Spinal cord (tissue), 10 donors: ENCODE data around the gene SCAMP4. TPM values are rescaled to one million over a fixed set of nuclear protein-coding genes. Genes with fewer than 3 reads are reported as not detected.

Experiments used
- DNase-seq, 6 donors: peaks; one replicate each; pipeline versions ENCODE4 v3.0.0 to v3.0.0-alpha.2; 2013 to 2015; ENCODE audit warnings: low spot score in 6 of 6, low read depth in 4 of 6
- H3K27ac ChIP-seq: one replicate; pipeline ENCODE4 v1.5.1; 2013; ENCODE audit warnings: low read depth, low read length, control low read depth
- H3K27me3 ChIP-seq: one replicate; pipeline ENCODE4 v1.6.1; 2013; ENCODE audit warnings: low read length; ENCODE audit not compliant: control insufficient read depth, insufficient read depth
- H3K36me3 ChIP-seq: one replicate; pipeline ENCODE4 v1.6.1; 2013; ENCODE audit warnings: low read length; ENCODE audit not compliant: control insufficient read depth, insufficient read depth
- H3K4me1 ChIP-seq: one replicate; pipeline ENCODE4 v1.6.1; 2013; ENCODE audit warnings: low read length; ENCODE audit not compliant: control insufficient read depth, insufficient read depth
- H3K4me3 ChIP-seq: one replicate; pipeline ENCODE4 v1.5.1; 2013; ENCODE audit warnings: low read depth, low read length, control low read depth
- H3K9me3 ChIP-seq: one replicate; pipeline ENCODE4 v1.6.1; 2013; ENCODE audit warnings: low read length; ENCODE audit not compliant: control insufficient read depth, insufficient read depth
- WGBS: methylation state at CpG from one replicate; pipeline ENCODE4 v1.1.5; 2013; ENCODE audit warnings: missing lambda C conversion rate; ENCODE audit not compliant: insufficient coverage; 5-methylcytosine and 5-hydroxymethylcytosine counted together
- polyA plus RNA-seq, 2 donors: library from polyadenylated mRNA; unstranded; fragments of 120-200 nt; gene quantifications; one replicate each; pipeline ENCODE4 v1.2.1, GENCODE V29; 2013; ENCODE audit not compliant: insufficient read length in 2 of 2
- total RNA-seq, 2 donors: library from RNA; depleted of rRNA in 1 of 2; stranded (reverse); fragments of 120-200 nt in 1 of 2; fragments of >200 nt in 1 of 2; gene quantifications; one replicate each; pipeline versions ENCODE4 v1.2.3 to v1.2.4, GENCODE V29; 2013 to 2014
- donor health status: healthy.

SCAMP4 gene
- total and polyA plus RNA-seq, 4 donors = 25.2 to 112 (median 66.6) TPM

- whole genome bisulfite sequencing = 84% methylated on average over 12 of the region's 17 CpGs
- no peak for DNase-seq
- Histone ChIP-seq H3K4me3 (peak overlapping the region; percentile 79), H3K4me1 (peaks cover 34% of the 10 kb centered on the region), H3K27ac (peak overlapping the region; percentile 90), H3K9me3 (no peaks in the 10 kb centered on the region), H3K27me3 (no peaks in the 10 kb centered on the region), H3K36me3 (peaks cover 5% of the 10 kb centered on the region)
Measured at GRCh38 chr19:1865172-1866010, 39.8 kb upstream of the SCAMP4 start.

- Histone ChIP-seq H3K36me3 (peaks cover 18% of the 10 kb centered on the region), H3K4me3 (no peak overlapping the region), H3K4me1 (peaks cover 20% of the 10 kb centered on the region), H3K9me3 (no peaks in the 10 kb centered on the region), H3K27me3 (no peaks in the 10 kb centered on the region), H3K27ac (no peak overlapping the region)
- no peak for DNase-seq
- 76% methylated on average over 3 of the region's 8 CpGs for WGBS
Measured at GRCh38 chr19:1866693-1867348, 38.4 kb upstream of the SCAMP4 start.

DNA sequence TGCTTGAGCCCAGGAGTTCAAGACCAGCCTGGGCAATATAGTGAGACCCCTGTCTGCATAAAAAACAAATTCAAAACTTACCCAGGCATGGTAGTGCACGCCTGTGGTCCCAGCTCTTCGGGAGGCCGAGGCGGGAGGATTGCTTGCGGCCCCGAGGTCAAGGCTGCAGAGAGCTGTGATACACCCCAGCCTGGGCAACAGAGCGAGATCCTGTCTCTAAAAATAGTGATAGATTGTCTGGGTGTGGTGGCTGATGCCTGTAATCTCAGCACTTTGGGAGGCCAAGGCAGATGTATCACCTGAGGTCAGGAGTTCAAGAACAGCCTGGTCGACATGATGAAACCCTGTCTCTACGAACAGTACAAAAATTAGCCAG is 37.9 kb upstream of the SCAMP4 start:
- H3K36me3 ChIP-seq = peaks cover 22% of the 10 kb centered on the region
- H3K4me1 ChIP-seq = peaks cover 16% of the 10 kb centered on the region
- H3K4me3 ChIP-seq = no peak overlapping the region
- H3K27me3 ChIP-seq = no peaks in the 10 kb centered on the region
- no peak for DNase-seq
- H3K9me3 ChIP-seq = no peaks in the 10 kb centered on the region
- H3K27ac ChIP-seq = no peak overlapping the region
- WGBS = 92% methylated on average over 9 of the region's 9 CpGs

DNA sequence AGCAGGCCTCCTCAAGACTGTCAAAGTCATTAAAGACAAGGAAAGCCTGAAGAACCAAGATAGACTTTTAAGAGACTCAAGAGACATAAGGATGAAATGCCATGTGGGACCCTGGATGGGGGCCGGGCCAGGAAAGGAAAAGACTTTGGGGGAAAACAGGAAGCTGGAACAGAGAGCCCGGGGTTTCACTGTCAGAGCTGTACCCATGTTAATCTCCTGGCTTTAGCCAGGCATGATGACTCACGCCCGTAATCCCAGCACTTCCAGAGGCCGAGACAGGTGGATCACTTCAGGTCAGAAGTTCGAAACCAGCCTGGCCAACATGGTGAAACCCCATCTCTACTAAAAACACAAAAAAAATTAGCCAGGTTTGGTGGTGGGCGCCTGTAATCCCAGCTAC is 36.2 kb upstream of the SCAMP4 start:
- Histone ChIP-seq H3K36me3 (peaks cover 38% of the 10 kb centered on the region), H3K27me3 (no peaks in the 10 kb centered on the region), H3K9me3 (no peaks in the 10 kb centered on the region), H3K4me1 (peaks cover 30% of the 10 kb centered on the region), H3K27ac (no peak overlapping the region), H3K4me3 (no peak overlapping the region)
- 94% methylated on average over 7 of the region's 7 CpGs for WGBS
- no peak for DNase-seq

GRCh38 chr19:1871140-1871597 is 34.0 kb upstream of the SCAMP4 start:
- H3K27me3 ChIP-seq = no peaks in the 10 kb centered on the region
- DNase-seq = no peak
- H3K27ac ChIP-seq = no peak overlapping the region
- H3K4me1 ChIP-seq = peaks cover 28% of the 10 kb centered on the region
- 95% methylated on average over 8 of the region's 15 CpGs for WGBS
- no peaks in the 10 kb centered on the region for H3K9me3 ChIP-seq
- no peak overlapping the region for H3K4me3 ChIP-seq
- H3K36me3 ChIP-seq = peaks cover 38% of the 10 kb centered on the region

DNA sequence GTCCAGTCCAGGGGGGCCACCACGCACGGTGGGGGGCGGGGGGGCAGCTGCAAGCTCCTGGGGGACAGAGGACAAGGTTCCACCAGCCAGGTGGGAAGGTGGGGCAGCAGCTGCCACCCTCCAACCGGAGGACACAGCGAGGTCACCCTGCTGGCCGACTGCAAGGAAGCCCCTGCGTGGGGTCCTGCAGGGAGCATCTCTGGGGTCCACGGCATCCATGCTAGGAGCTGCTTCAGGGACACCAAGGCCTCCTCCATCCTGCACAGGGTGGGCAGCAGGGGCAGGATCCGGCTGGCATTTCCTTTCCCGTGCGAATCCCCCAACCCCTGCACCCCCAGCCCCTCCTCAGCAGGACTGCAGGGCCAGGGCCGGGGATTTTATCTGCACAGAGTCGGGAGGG is 33.6 kb upstream of the SCAMP4 start:
- Histone ChIP-seq H3K4me3 (no peak overlapping the region), H3K4me1 (peaks cover 33% of the 10 kb centered on the region), H3K36me3 (peaks cover 42% of the 10 kb centered on the region), H3K27ac (no peak overlapping the region), H3K9me3 (no peaks in the 10 kb centered on the region), H3K27me3 (no peaks in the 10 kb centered on the region)
- WGBS = 89% methylated on average over 9 of the region's 13 CpGs
- DNase-seq = no peak

DNA sequence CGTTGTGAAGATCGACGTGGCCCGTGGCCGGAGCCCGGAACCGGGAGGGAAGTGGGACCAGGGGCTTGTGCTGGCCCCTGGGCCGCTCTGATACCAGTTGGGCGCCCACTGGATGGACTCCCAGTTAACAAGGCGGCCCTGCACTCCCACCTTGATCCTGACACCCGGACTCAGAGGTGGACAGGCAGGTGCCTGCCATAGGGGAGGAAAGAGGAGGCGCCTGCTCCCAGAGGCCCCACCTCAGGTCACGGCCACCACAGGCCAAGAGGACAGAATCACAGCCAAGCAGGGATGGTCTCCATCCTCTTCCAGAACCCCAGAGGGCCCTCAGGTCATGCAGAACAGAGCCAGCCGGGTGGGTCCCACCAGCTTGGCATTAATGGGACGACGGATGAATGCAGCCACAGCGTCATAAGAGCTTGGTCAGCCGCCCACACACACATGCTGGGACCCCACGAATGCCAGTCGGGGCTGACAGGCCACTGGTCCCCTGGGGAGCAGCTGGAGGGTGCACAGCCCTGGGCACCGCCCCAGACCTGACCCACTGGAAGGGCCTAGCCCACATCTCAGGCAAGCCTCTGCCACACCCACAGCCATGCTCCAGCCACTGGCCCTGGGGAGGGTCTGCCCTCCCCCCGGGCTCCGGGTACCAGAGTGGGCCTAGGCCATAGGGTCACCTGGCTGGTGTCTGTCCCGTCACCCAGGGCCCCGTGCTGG is 32.2 kb upstream of the SCAMP4 start:
- 88% methylated on average over 22 of the region's 25 CpGs for WGBS
- no peak overlapping the region for H3K4me3 ChIP-seq
- no peak for DNase-seq
- no peaks in the 10 kb centered on the region for H3K9me3 ChIP-seq
- peaks cover 45% of the 10 kb centered on the region for H3K36me3 ChIP-seq
- peak overlapping the region; percentile 33 for H3K27ac ChIP-seq
- no peaks in the 10 kb centered on the region for H3K27me3 ChIP-seq
- H3K4me1 ChIP-seq = peaks cover 35% of the 10 kb centered on the region

GRCh38 chr19:1873524-1874473 is 31.4 kb upstream of the SCAMP4 start:
- Histone ChIP-seq H3K9me3 (no peaks in the 10 kb centered on the region), H3K27ac (peak overlapping the region; percentile 33), H3K36me3 (peaks cover 48% of the 10 kb centered on the region), H3K4me1 (peaks cover 35% of the 10 kb centered on the region), H3K4me3 (no peak overlapping the region), H3K27me3 (no peaks in the 10 kb centered on the region)
- 72% methylated on average over 24 of the region's 29 CpGs for whole genome bisulfite sequencing
- no peak for DNase-seq
